Pons (tissue), 1 donor: ENCODE results near the gene ING2.

Source experiments
- DNase-seq: peaks from one replicate; pipeline ENCODE4 v3.0.0-alpha.2; 2016; ENCODE audit warnings: low spot score

The ING2 gene

DNA sequence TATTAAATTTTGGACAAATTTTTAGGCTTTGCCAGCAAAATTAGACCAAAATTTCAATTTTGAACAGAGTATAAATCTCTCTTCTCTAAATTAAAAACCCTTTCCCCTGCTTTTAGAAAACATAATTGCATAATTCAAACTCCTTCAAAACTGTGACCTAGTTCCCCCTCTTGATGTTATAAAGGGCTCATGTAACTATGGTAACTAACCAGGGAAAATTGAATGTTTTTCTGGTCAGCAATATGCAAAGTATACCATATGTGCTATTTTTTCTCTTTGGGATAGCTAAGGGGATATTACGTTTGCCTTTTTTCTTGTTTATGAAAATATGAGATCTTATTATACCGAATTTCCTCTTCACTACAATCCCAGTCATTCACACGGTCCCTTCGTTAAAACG lies 5.1 kb upstream of the ING2 start:
- DNase-seq, result no peak

DNA sequence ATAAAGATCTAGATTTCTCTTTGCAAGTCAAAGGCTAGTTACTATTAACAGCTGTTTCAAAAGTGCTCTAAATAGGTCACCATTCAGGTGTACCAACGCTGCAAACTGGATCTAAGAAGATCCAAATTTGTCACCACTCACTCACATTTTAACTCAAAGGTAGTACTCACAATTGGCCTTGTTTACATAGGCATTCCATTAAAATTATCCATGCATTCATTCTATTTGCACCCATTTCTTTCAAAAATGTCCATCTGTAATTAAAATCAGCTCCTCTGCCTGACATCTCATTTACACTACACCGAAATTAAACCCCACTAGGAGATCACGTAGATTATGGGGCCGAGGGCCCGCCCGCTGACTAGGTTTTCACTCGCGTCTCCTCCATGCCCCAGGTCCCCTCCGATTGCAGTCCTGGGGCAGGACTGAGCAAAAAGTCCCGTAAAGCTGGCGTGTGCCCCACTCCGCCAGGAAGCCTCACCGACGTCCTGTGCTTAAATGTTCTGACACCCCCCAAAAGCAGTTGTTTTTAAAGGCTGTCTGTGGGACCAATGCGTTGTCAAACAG lies 1.3 kb upstream of the ING2 start:
- DNase-seq, result peak; percentile 45

DNA sequence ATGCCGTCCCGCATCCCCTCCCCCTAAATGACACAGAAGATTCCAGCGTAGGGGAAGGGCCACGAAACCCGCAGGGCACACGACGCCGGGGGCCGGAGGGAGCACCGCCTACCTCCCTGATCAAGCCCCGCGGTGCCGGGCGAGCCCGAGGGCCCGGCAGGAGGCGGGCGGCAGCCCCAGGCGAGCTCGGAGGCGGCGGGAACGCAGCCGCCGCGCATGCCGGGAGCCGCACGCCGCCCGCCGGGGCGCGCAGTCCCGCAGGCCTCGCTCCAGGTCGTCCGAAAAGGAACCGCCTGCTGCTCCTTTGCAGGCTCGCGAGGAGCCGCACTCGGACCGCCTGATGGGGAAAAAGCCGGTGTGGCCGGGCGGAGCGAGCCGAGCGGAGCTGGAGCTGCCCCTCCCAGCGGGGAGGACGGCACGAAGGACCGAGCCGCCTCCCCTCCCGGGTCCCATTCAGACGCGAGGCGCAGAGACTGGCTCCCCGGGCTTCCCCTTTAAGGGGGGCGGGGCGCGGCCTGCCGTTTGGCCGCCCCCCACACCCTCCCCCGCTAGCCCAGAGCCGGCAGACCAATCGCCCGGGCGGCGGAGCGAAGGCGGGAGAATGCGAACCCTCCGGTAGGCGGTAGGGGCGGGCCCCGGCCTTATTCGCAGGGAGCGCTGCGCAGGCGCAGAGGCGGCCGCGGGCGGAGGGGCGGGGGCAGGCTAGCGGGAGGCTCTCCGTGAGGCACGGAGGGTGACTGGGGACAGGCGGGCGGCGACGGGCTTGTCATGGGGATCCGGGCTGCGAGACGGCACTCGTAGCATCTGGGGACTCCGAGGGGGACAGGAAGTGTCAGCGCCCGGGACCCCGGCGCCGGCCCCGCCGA lies 561 bp upstream of the ING2 start:
- DNase-seq, result peak; percentile 97

DNA sequence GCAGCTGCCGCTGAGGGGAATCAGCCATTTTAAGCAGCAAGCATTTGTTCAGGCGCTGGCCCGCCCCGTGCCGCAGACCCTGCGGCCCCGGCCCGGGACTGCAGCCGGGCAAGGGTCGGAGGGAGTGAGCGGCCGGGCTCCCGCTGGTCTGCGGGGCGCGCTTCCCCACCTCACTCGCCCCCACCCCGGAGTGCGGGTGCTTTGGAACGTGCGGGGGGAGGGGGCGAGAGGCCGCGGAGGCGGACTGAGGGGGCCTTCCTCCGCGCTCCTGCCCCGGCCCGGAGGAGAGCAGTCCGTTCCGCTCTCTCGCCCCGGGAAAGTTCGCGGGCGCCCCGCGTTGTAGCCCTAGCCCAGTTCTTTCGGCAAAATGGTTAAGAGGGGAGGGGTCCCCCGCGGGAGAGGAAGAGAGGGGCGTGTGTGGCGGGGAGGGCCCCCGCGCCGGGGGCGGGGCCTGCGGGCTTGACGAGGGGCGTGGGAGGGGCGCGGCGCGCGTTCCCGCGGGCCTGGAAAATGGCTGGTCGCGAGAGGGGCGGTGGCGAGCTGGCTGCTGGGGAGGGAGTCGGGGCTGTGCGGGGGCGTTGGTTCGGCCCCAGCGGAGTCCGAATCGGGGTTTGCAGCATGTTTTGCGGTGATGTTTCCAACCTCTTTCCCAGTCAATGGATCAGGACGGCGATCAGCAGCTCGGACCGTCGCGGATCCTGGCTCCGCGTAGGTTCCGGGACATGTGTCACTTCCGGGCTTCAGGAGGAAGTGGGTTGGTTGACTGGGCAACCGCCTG lies 942 bp downstream of the ING2 start:
- peak; percentile 90 for DNase-seq

DNA sequence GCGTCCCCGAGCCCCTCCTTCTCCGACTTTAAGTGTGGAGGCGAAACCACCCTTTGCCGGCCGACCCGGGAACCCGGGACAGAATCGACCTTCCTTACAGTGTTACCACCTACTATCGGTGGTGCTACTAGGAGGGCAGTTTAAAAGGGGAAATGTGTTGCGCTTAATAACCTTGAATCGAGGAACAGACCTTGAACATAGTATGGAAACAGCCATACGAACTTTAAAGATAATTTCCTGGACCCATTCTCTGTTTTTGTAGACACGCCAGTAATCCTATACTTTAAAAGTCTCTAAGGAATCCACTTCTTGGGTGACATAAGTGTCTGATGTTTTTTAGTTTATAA lies 1.5 kb downstream of the ING2 start:
- DNase-seq, result no peak

DNA sequence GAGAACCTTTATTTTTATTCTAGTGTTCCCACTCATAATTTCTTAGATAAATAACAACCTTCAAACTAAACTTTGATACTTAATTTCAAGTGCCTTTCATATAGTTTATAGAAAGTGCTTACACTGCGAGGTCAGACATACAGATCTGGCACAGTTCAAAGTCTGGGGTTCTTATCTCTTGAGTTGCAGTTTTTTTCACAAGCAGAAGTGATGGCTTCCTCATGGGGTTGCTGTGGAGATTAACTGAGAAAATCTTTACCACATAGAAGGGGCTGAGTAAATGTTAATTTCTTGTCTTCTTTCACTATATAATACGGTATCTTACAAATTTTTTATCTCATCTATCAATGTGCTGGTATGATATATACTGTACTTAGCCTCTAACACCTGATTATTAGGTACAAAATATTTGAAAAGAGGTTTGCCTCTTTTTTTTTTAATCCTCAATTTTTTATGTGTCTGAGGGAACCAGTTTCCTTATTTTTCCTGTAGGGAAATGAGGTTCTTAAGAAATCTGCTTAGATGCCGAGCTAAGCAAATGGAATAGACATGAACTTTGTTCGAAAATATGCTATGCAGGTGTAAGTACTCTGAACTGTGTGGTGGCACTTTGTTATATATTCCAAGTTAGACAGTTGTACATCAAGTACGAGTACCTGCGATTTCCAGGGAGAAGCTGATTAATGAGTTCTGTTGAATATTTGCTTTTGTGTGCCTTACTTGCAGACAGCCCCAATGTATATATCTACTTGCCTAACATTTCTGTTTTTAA lies 3.3 kb downstream of the ING2 start:
- no peak for DNase-seq

DNA sequence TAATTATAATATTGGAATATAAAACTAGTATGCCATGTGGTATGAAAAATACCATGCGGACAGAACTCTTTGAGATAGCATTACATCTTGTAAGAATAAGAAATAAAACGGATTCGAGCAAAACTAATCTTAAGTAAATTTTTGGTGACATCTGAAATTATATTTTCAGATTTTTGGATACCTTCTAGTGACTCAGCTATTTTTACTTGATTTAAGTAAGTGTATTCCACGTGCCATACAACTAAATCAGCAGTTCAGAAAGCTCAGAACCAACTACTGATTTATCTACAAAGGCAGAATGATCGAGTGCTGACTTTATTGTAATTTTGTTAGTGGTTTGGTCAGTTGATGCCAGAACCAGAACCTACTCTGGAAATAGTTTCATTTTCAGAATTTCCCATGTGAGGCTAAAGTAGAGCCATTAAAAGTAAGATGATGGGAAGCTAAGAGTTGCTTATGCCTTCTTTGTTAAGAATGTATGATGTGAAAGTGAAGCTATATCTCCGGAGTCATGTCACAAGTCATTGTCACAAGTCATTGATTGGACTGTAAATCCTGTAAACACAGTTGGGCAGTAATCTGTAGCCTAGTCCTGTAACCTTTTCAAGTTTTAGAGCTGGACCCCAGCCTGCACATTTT lies 4.0 kb downstream of the ING2 start:
- no peak for DNase-seq

DNA sequence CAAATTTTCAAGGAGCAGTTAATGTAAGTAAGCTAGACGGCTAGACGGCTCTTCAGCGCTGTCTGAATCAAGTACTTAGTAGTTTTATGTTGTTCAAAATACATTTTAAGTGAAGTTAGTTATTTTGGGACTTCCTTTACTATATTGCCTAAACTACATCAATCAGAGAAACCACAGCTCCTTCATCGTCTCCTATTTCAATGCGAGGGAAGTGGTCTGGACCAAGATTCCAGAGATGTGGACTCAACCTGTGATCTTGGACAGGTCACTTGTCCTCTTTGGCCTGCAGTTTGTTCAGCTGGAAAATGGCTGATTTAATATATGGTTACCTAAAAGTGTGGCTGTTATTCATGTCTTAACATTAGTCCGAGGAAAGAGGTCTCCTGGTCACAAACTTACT lies 10.6 kb downstream of the ING2 start:
- DNase-seq, result no peak

DNA sequence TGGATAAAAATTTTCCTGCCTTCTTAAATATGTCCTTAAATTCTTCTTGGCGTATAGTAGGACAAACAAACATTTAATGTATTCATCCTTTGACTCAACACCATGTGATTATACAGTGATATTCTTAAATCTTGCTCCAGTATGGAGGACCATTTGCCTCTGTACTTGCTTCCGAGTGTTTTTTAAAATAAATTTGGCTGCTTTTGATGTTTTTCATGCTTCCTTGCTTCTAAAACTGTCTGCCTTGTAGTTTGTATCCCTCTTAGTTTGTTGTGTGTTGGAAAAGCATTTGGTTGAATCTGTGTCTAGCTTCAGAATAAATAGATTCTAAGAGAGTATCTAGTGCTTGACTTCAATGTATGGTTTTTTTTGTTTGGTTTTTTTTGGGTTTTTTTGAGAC lies 12.3 kb downstream of the ING2 start:
- DNase-seq, result no peak

DNA sequence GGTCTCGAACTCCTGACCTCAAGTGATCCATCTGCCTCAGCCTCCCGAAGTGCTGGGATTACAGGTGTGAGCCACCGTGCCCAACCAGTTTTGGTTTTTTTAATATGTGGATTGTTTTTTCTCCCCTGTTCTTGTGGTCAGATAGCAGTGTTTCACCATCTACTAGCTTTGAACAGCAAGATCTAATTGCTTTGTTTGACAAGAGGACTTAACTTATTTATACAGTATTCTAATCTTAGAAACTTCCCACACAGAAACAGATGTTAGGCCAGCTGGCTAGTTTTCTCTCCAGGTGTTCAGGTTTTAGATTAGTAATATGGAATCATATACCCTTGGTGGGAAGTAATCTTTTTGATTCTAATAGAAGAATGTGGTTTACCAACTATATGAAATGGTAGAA lies 12.9 kb downstream of the ING2 start:
- DNase-seq, result no peak

DNA sequence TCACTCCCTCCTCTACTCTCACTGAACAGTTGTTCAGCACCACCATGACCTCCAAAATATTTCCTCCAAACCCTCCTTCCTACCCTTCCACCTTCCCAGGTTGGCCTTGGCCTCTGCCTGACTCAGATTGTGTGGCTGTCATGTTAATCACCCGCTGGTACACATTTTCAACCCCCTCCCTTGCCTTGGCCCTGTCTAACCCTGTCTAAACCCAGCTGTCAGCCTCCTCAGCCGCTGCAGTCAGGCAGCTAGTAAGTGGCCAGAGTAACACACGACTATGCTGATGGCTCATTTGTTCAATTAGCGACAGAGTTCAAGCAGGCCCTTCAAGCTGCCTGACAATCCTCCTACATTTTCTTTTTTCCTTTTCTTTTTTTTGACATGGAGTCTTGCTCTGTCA lies 18.0 kb downstream of the ING2 start:
- no peak for DNase-seq

DNA sequence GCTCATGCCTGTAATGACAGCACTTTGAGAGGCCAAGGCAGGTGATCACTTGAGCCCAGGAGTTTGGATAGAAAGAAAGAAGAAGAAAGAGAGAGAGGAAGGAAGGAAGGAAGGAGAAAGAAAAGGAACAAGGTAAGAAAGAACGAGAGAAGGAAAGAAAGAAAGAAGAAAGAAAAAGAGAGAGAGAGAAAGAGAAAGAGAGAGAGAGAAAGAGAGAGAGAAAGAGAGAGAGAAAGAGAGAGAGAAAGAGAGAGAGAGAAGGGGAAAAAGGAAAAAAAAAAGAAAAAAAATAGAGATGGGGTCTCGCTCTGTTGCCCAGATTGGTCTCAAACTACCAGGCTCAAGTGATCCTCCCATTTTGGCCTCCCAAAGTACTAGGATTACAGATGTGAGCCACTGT lies 22.5 kb downstream of the ING2 start:
- no peak for DNase-seq

DNA sequence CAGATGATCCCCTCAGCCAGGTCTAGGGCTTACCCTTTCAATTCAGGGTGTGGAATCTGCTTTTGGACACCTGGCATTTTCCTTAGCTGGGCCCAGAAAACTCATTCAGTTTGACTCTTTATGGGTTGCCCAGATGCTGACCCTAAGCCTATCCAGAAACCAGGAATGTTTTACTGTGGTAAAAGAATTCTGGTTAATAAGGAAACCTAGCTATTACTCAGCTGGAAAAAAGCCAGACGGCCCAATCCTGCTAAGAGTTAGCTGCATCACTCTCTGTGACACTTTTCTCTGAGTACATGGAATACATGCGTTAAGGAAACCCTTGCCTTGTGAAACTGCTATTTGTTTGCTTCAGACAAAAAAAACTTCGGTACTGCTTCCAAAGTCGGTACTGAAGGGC lies 28.0 kb downstream of the ING2 start:
- no peak for DNase-seq

DNA sequence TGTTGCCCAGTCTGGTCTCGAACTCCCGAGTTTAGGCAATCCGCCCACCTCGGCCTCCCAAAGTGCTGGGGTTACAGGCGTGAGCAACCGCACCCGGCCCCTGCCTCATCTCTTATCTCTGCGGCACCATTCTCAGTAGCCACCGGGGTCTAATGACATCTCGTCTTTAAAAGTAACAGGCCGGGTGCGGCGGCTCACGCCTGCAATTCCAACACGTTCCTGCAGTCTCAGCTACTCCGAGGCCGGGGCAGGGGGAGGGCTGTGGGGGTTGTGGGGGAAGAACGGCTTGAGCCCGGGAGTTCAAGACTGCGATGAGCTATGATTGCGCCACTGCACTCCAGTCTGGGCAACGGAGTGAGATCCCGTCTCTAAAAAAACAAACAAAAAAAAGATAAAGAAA lies 28.8 kb downstream of the ING2 start:
- no peak for DNase-seq

DNA sequence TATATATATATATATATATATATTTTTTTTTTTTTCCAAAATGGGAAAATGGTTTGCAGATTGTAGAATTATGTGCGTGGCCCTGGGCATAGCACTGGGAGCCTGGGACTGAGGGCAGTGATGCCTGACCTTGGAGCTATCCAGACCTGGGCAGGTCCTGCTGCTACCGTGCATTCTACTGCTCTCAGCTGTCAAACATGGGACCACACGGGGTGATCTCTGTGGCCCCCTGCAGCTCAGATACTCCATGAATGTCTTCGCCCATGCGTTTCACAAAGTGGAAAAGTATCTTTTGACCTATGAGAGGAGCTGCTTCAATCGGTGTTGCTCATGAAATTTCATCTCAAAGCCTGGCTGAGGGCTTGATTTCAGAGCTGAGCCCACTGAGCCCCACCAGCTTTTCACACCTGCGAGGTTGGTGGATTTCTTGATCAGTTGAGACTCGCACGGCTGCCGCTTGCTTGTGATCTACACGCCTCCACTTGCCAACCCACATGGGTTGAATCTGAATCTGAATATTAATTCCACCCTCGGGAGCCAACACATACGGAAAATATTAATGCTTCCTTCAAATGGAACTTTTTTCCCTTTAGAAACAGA lies 35.7 kb downstream of the ING2 start:
- no peak for DNase-seq

DNA sequence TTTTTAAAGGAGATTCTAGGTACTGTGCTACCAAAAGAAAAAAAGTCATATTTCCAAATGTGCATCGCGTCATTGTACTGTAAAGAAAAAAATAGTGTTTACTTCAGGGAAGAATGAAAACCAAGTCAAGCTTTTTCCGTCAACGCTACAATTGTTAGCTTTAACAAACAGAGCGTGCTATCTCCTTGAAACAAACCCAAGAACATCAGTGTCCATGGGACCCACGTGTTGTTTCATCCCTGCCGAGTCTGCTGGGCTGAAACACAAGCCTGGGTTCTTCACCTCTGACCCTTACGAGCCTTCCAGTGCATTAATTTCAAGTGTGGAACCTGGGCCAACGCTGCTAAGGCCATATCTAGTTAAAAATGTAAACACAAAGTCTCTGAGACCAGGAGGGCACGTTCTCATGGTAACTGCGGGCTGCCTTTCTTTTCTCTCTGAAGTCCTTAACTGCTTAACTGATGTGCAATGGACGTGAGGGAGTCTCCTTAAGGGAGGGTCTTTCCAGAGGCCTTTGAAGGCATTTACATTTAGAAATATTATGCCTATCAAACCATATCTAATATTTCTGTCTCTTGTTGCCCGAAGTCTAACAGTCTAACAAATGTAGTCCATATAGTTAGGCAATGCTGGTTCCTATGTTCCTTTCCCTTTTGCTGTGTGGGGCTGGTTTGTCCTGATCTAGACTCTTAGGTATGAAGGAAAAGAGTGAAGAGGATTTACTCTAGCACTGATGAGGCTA lies 36.3 kb downstream of the ING2 start:
- DNase-seq, result no peak

DNA sequence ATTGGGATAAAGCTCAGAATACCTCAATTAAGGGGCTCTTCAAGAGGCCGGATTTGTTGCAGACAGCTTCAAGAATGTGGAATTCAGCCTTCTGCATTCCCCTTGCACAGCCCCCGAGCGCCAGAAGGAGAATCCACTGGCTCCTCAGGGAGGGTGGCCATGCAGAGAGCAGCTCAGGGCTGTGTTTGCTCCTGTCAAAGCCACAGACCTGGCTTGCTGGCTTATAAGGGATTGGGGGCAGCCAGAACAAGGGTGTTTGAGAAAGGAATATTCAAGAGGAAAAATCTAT lies 36.8 kb downstream of the ING2 start:
- no peak for DNase-seq

DNA sequence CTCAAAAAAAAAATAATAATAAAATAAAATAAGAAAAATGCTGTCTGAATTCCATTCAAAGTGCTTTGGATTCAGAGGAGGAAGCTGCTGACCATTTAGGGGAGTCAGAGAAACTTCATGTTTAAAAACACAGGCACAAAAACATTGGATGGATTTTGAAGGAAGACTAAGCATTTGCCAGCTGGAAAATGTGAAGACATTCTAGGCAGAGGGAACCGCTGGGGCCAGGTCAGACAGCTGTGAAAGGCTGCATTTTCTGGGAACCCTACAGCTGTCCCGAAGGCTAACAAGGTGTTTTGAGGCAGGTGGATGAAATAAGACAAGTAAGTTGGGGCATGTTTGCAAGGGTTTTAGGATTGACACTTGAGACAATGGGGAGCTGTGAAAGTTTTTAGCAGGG lies 38.6 kb downstream of the ING2 start:
- no peak for DNase-seq

DNA sequence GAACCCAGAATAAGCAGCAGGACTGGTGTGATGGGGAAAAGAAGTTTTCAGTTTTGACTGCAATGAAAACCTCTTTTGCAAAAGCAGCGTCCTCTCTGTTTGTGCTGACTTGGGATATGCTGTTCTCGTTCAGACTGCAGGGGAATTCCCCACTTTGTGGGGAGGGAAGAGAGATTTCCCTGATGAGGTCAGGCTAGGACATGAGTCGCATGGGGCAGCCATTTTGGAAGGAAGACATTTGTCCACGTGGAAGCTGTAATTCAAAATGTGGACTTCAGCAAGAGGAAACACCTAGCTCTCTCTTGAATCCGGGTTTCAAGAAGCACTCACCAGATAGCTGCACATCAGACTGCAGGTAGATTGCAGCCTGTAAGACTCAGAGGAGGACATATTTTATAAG lies 39.3 kb downstream of the ING2 start:
- DNase-seq, result no peak

DNA sequence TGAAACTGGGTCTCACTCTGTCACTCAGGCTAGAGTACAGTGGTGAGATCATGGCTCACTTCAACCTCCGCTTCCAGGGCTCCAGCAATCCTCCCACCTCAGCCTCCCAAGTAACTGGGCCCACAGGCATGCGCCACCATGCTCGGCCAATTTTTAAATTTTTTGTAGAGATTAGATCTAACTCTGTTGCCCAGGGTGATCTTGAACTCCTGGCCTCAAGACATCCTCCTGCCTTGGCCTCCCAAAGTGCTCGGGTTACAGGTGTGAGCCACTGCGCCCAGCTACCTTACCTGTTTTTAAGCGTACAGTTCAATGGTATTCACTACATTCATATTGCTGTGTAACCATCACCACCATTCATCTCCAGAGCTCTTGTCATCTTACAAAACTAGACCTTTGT lies 41.5 kb downstream of the ING2 start:
- DNase-seq, result no peak

DNA sequence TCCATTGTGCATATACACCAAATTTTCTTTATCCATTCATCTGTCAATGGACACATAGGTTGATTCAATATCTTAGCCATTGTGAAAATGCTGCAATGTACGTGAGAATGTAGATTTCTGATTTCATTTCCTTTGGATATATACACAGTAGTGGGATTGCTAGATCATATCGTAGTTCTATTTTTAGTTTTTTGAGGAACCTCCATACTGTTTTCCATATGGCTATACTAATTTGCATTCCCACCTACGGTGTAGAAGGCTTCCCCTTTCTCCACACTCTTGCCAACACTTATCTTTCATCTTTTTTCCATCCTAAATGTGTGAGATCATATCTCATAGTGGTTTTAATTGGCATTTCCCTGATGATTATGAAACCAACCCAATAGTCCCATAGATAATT lies 43.4 kb downstream of the ING2 start:
- DNase-seq, result no peak
